T-helper 1 cell (primary cell): ENCODE results near the gene EDRF1.
"Not testable (repeated sequence)": the region's sequence is repeated elsewhere in the genome, so short reads cannot be mapped to it uniquely, and the experiment has no call there.

Experiments
- DNase-seq, 5 donors: peaks; one replicate each; pipeline ENCODE4 v3.0.0-alpha.2; 2012 to 2020
- total RNA-seq, 4 donors: gene quantifications; one replicate each; lab custom pipeline; 2026; lab: John Stamatoyannopoulos, UW

Gene EDRF1, protein sequence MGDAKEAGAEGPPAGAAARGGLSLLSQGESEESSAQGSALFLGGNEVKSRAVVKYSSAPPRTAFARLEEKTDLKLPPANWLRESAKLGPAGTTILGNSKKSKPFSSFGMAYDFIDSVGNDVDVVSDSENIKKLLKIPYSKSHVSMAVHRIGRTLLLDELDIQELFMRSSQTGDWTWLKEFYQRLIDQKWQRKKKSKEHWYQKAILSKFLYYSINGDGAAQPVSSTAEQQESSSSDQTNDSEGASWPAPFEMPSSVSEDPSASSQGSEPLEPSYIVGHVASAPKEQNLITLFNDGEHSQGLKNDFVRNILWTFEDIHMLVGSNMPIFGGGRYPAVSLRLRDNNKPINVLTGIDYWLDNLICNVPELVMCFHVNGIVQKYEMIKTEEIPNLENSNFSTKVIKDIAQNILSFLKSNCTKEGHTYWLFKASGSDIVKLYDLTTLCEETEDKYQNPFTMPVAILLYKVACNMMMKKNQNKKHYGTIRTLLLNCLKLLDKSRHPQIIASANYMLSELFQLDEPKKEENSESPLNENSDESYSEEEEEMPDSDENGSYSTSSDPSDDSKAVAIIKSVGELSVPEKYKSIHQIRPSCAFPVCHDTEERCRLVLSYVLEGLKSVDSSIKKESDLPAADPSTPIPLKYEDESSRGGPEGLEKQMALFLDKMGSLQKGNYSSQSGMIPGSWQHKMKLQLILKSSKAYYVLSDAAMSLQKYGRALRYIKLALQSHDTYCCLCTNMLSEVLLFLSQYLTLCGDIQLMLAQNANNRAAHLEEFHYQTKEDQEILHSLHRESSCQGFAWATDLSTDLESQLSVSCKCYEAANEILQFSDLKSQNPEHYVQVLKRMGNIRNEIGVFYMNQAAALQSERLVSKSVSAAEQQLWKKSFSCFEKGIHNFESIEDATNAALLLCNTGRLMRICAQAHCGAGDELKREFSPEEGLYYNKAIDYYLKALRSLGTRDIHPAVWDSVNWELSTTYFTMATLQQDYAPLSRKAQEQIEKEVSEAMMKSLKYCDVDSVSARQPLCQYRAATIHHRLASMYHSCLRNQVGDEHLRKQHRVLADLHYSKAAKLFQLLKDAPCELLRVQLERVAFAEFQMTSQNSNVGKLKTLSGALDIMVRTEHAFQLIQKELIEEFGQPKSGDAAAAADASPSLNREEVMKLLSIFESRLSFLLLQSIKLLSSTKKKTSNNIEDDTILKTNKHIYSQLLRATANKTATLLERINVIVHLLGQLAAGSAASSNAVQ
- total RNA-seq = 64.2 to 81.6 (median 67.9) reads per million in 4 donors

DNA sequence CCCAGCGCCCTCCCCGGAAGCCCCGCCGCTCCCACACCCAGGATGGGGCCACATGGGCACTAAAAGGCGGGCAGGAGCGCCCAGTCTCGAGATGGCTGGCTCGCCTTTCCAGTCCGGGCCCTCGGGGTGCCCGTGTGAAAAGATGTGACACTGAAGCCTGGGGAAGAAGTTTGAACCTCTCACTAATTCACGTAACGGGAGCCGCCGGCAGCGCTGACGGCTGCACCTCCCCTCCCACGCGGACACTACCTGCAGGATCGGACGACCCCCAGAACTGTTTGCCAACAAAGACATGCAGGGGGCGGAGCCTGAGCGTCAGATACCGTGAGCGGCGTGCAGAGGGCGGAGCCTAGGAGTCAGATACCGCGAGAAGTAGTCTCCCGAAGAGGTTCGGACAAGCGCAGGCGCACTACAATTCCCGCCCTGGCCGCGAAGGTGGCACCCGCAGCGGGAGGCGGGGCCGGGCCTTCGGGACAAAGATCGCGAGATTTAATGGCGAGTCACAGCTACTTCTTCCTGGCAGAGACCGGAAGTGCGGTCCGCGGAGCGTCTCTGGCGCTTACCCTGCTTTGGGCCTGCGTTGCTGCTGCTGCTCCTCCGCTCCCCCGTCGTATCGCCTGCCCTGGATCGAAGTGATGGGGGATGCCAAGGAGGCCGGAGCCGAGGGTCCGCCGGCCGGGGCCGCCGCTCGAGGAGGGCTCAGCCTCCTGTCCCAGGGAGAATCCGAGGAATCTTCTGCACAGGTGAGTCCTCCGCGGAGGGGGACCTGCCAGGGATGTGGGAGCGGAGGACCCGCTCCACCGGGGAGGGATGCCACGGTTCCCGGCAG, at the start of gene EDRF1:
EDRF1 (plus strand) TSS at position 537 of the 829 bp plus-strand sequence; CDS start at position 636, 99 bp downstream.
- peak; percentile 98 to 99 (median 99) for DNase-seq

DNA sequence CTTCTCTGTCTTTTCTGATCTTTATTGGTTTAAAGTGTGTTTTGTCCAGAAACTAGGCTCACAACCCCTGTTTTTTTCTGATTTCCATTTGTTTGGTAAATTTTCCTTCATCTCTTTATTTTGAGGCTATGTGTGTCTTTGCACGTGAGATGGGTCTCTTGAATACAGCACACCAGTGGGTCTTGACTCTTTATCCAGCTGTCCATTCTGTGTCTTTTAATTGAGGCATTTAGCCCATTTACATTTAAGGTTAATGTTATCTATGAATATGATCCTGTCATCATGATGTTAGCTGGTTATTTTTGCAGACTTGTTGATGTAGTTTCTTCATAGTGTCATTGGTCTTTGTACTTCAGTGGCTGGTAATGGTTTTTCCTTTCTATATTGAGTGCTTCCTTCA, 46.6 kb upstream of the EDRF1 start:
- DNase-seq = no peak

DNA sequence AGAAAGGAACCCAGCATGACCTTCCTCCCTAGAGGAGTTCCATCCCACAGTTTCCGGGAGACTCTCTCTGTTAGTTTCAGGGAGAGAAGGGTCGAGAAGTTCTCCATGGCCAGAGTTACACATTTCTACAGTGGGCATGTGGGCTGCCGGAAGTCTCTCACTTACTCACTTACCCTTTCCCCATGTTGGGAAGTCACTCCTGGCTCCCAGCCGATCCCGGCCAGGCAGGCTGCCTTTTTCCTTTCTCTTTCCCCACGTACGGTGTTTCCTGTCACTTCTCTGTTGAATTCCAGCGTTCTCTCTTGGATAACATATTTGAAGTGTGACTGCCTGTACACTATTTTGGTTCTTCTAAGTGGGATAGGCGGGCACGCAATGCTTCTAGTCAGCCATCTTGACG, 40.1 kb upstream of the EDRF1 start:
- DNase-seq = no peak

DNA sequence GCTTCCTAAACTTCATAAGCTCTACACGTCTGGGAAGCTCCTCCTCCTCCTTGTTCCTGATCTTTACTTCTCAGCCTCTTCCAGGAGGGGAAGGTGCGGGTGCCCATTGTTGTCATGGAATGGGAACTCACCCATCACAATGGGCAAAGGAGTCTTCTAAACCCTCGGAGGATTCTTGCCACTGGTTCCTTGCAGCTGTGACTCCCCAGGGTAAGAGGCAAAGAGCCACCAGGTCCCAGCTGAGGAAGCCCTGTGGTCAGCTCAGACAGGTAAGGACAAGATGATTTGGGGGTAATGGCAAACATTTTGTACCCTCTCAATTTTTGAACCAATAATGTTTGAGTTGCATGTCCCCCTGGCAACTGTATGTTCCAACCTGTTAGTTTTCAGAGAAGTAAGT, 36.4 kb upstream of the EDRF1 start, which contains the start of gene TEX36:
TEX36 (minus strand) TSS at position 101 of the 400 bp plus-strand sequence. CDS start 174 bp downstream, outside the sequence.
- DNase-seq = no peak

DNA sequence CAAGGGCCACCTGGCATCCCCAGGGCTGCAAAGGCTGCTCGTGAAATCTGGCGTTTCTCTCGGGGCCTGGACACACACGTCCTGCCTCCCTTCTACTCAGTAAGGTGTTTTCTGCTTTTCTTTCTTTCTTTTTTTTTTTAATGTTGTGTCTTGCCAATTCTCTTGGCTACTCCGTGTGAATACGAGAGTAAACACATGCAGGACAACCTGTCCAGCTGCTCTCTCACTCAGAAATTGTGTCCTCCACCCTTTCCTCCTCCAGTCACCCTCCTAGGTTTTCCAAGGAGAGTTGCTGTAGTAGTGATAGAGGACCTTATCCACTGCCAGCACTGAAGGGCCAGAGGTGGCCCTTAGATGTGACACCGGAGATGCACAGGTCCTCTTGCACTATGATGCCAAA, 35.7 kb upstream of the EDRF1 start:
- DNase-seq = no peak

DNA sequence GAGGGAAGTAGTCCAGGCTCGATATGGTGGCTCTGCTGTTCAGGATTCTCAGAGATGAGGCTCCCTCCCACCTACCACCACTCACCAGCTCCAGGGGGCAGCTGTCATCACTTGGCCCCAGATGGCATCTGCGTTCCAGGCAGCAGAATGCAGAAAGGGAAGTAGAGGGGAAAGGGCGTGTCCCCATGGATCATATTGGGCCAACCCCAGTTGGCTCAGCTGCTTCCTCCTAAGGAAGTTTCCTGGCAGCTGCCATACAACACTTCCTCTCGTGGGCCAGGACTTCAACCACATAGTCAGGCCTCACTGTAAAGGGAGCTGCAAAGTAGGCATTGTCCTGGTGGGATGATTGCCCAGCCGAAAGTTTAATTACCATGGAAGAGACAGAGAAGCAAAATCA, 34.9 kb upstream of the EDRF1 start:
- DNase-seq = no peak

DNA sequence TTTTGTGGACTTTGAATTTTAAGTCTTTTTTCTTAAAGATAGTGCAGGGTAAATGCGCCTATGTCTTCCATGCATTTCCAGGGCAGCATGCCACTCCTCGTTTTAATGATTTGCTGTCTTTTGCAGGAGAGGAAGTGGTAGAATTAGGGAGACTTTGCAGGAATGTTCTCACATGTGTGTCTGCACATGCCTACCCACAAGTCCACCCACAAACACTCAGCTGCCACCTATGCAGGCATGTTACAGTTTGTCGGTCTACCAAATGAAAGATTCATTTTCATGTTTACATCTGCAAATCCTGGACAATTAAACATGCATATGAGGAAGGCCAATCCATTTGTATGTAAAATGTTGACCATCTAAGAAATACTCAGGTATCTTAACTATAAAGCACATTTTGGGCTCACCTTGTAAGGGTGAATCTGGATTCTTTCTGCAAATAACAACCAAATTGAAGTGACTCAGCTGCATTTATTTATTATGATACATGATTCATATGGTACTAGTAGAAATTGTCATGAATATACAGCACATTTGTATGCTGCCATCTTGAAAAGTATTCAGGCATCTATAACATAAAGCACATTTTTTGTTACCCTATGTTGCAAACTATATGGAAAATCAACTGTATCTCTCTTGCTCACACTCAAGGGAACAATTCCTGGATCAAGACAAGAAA, 31.9 kb upstream of the EDRF1 start:
- DNase-seq = no peak

DNA sequence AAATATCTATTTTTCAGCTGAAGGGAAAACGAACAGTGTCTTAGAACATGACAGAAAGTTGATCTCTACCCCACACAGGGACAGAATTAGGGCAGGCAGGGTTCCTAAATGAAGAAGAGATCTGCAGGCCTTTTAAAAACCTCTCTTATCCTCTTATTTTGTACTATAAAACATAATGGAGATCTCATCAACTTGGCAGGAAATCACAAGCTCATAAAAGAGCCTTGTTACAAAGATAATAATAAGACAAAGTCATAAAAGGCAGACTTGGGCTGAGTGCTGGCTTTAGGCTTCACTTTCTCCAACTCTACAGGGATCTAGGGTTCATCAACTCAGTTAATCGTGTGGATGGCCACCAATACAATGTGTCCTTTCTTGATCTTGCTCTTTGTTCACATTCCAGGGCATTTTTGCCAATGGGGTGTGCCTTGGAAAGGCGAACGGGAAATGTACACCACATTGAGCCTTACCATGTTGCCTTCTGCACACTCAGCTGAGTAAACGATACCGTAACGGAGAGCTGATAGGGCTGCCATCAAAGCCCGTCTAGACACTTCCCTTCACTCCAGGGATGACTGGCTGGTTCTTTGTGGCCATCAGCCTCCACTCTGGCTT, 29.4 kb upstream of the EDRF1 start:
- no peak for DNase-seq

DNA sequence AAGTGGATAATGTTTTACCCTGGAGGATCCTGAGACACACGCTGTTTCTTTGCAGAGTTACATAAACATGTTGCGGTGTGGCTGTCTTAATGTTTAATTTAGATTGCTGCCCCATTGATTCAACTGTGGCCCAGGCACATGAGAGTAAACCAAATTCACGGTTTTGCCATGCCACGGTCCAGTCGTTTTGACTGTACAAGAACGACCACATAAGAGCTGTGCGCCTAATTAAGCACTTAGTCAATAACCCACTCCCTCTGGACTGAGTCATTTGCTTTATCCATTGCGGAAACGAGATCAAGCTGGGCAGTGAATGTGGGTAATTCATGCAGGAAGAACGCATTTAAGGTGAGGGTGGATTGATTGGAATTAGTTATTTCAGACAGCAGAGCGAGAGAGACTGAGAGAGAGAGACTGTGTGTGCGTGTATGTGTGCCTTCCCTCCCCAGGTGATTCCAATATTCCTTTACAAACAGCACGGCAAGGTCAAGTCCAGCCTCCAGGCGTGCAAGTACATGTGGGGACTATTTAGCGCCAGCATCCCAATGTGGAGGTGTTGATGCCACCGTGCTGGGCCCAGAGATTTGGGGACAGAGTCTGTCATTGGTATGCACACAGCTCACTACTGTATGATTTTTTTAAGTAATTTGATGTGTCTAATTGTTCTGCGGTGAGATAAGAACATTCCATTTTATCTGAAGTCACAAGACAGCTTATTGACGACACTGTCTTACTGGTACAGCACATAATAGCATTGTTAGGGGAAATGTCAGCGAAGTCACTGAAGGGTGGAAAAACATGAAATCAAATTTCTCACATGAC, 28.1 kb upstream of the EDRF1 start:
- DNase-seq = no peak

DNA sequence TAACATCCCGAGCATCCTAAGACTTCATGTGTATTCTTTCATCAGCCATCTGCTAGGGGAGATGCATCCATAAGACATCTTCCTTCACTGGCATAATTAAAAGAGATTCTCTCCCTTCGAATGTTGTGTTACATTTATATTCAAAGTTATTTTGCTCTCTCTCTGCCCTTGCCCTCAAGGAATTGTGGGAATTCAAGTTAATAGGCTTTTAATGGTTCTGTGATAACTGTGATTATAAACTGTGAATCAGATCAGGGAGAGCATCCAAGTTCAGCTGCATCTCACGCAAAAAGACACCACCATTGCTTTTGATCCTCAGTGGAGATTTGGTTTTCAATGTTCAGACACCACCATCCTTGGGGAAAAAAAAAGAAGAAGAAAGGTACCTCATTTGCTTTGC, 27.3 kb upstream of the EDRF1 start:
- DNase-seq = no peak

DNA sequence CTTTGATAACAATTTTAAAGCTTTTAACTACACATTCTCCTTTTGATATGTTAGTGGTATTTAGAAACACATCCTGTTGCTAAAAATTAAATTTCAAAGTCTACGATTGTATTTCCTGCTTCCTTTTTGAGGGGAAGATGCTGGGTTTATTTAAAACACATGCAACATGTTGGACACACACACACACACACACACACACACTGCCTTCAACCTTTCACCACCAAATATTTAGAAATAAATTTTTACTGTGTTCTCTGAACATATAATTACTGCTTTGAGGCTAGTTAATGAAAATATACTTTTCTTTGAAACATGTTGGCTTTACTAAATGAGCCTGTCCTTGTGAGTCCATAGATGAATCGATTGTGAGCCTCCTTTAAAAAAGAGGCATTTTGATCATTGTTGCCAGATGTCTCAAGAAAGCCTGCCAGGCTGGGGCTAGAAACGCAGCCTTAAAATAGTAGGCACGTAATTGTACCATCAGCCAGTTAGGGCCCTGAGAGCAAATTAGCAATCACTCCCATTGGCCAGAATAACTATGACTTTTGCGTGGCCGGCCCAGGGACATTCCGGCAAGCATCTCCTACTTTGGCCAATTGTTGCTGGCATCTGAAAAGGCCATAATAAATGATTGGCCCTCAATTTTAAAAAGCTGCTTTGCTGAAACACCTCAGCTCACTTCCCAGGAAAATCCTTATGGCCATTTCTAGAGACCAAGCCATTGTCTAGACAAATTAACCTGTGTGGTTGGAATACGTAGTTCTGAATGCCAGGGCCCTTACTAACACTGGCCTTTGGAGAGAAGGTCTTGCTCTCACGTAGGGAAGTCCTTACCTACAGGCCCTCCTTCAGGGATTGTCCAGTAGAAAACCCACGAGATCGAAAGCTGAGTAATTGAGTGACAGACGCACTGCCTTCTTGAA, 26.6 kb upstream of the EDRF1 start:
- DNase-seq = no peak

DNA sequence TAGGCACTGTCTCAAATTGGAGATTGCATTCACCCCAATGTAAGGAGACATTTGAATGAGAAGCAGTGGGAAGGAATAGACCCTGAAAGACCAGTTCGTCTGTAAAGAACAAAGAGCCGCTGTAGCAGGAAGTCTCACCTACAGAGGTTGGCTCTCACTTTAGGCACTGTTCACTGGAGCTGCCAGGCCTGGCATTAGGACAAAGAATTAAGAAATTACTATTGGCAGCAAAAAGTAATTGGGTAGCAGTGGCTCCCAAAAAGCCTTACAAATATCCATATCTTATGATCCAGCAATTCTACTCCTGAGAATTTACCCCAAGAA, 26.0 kb upstream of the EDRF1 start:
- DNase-seq = no peak

DNA sequence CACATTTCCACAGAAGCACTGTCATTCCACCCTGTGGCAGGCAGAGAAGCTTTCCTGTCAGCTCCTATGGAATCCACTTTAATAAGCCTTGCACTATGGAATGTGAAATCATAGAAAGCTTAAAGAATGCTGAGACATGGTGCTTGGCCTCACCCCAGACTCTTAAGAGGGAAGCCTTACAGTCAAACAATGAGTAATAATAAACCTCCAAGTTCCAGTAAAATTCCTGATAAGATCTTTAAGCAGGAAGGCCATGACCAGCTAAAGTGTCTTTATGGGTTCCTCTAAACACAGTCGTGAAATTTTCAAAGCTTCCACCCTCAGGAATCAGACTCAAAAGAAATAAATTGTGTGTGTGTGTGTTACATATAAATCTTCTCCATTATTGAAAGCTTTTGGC, 24.6 kb upstream of the EDRF1 start:
- no peak for DNase-seq

DNA sequence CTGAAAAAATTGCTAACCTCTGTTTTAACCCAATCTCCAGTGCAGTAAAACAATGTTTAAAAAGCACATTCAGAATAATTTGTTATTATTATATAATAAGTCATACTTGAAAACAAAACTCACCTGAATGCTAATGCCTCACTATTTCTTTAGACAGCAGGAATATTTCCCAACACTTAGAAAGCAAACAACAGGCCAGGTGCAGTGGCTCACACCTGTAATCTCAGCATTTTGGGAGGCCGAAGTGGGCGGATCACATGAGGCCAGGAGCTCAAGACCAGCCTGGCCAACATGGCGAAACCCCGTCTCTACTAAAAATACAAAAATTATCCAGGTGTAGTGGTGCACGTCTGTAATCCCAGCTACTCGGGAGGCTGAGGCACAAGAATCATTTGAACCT, 22.6 kb upstream of the EDRF1 start:
- not testable (repeated sequence) for DNase-seq

DNA sequence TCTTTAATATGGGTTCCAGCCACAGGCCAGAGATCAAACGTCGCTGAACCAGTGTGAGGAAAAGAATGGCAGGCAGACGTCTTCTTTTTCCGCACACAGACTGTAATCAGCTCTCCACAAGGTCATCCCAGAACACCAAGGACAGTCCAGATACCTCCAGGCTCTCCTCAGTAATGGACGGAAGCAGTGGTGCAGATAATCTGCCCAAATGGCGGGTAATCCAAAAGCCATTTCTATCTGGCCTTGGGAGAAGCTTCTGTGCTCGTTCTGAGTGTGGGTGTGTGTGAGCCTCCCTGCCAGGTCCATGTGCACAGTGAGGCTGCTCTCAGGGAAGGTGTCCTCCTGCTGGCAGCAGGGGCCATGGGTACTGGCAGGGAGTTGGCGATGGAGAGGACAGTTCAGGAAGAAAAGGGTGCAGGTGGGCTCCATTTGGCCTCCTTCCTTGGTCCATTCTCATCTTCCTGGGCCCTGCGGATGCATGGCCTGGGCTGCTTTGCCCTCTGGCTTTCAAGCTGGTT, 21.0 kb upstream of the EDRF1 start:
- DNase-seq = no peak

DNA sequence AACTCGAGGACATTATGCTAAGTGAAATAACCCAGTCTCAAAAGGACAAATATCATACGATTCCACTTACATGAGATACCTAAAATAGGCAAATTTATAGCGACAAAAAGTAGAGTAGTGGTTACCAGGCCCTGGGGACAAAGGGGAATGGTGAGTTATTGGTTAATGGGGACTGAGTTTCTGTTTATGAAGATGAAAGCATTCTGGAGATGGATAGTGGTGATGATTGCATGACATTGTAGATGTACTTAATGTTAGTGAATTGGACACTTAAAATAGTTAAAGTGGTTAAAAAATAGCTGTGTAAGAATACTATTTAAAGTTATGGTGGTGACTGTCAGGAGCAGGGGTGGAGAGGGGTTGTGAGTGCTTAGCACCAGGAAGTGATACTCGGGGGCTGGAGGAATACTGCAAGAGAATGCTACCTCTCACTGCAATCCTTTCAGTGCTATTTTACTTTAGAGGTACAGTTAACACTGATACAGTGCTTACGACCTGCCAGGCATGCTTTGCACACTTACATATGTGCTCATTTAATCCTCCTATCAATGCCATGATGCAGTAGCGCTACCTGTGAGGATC, 19.9 kb upstream of the EDRF1 start:
- no peak for DNase-seq

DNA sequence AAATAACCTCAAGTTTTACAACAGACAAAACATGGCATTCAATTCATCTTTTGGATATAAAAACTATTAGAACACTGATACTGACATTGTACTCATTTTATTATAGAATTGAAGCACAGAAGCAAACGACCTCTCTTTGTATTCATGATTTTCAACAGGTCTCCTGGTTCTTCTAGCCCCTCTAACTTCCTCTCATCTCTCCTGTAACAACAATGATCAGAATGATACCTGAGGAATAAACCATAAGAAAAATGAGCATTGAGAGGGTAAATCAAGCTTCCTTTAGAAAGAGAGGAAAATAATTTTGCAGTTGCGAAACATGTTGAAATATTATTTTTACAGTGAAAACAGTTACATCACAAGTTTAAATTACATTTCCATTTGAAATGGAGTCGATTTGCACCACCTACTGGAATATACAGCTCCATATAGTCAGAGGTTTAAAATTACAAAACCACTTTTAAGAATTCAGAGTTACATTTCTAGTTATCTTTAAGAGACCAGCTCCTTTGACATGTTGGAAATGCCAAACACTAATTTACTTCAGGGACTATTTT, 19.1 kb upstream of the EDRF1 start:
- no peak for DNase-seq
